Keratinocyte (primary cell): ENCODE measurements around the gene RPH3AL. TPM values are rescaled to one million over a fixed set of nuclear protein-coding genes. Genes with fewer than 3 reads are reported as not detected.

Experiments
- DNase-seq: peaks from one replicate; pipeline ENCODE4 v3.0.0-alpha.2; 2011; ENCODE audit warnings: low read depth, missing footprints, low spot score
- FAIRE-seq: peaks from 2 replicates; lab custom pipeline; 2011; peaks lifted over from hg19 to GRCh38; lab: Jason Lieb, UNC
- H2AFZ ChIP-seq: 2 replicates; pipeline ENCODE4 v1.6.0; 2012; ENCODE audit warnings: low read length, control low read depth, inconsistent platforms; ENCODE audit not compliant: control insufficient read depth
- H3K27ac ChIP-seq: 2 replicates; pipeline ENCODE4 v1.5.1; 2011; ENCODE audit warnings: low read length; ENCODE audit not compliant: control insufficient read depth, insufficient read depth
- H3K27me3 ChIP-seq: 3 replicates; pipeline ENCODE4 v1.6.0; 2011; ENCODE audit warnings: low read length; ENCODE audit not compliant: control insufficient read depth, insufficient read depth; ENCODE audit errors: extremely low read depth
- H3K36me3 ChIP-seq, 2 experiments: 2 replicates in 1 of 2; 3 replicates in 1 of 2; pipeline ENCODE4 v1.5.1; 2011; ENCODE audit warnings: low read length in 2 of 2, mild to moderate bottlenecking in 1 of 2; ENCODE audit not compliant: control insufficient read depth in 2 of 2, insufficient read depth in 2 of 2; ENCODE audit errors: extremely low read depth in 1 of 2
- H3K4me1 ChIP-seq: 3 replicates; pipeline ENCODE4 v1.5.1; 2011; ENCODE audit warnings: low read length; ENCODE audit not compliant: control insufficient read depth, insufficient read depth; ENCODE audit errors: extremely low read depth
- H3K4me2 ChIP-seq: 3 replicates; pipeline ENCODE4 v1.6.0; 2011; ENCODE audit warnings: low read depth, low read length; ENCODE audit not compliant: control insufficient read depth, insufficient read depth; ENCODE audit errors: extremely low read depth
- H3K4me3 ChIP-seq, 3 experiments: fragments of 200-600 bp in 1 of 3; sonication (generic) in 1 of 3; 2 replicates in 2 of 3; 3 replicates in 1 of 3; pipeline ENCODE4 v1.5.1; 2011 to 2016; ENCODE audit warnings: low read length in 3 of 3, mild to moderate bottlenecking in 3 of 3, control low read depth in 2 of 3, inconsistent platforms in 1 of 3, low read depth in 1 of 3, mixed read lengths in 1 of 3, mixed run types in 1 of 3, moderate library complexity in 1 of 3; ENCODE audit not compliant: control insufficient read depth in 2 of 3, insufficient read depth in 2 of 3; ENCODE audit errors: extremely low read depth in 1 of 3
- H3K79me2 ChIP-seq: 2 replicates; pipeline ENCODE4 v1.6.0; 2012; ENCODE audit warnings: low read length; ENCODE audit not compliant: control insufficient read depth, insufficient read depth
- H3K9ac ChIP-seq: 3 replicates; pipeline ENCODE4 v1.6.0; 2011; ENCODE audit warnings: low read length; ENCODE audit not compliant: control insufficient read depth, insufficient read depth; ENCODE audit errors: extremely low read depth
- H3K9me1 ChIP-seq: 3 replicates; pipeline ENCODE4 v1.6.0; 2011; ENCODE audit warnings: low read length; ENCODE audit not compliant: control insufficient read depth, insufficient read depth; ENCODE audit errors: extremely low read depth
- H3K9me3 ChIP-seq: 2 replicates; pipeline ENCODE4 v1.5.1; 2012; ENCODE audit warnings: low read depth, low read length; ENCODE audit not compliant: control insufficient read depth
- H4K20me1 ChIP-seq: 3 replicates; pipeline ENCODE4 v1.6.0; 2011; ENCODE audit warnings: low read length; ENCODE audit not compliant: control insufficient read depth, insufficient read depth; ENCODE audit errors: extremely low read depth
- EZH2 ChIP-seq: IDR thresholded peaks from one replicate; pipeline ENCODE4 v1.6.1; 2012; ENCODE audit warnings: inconsistent platforms, mild to moderate bottlenecking, low read length, moderate library complexity
- dilution Hi-C: fragments of 300-500 bp; cut with MboI; formaldehyde crosslinking; loops from one replicate; pipeline ENCODE4 v1.7.0; 2020; ENCODE audit warnings: low sequenced_read_pairs; ENCODE audit not compliant: extremely low pct_ligation_motif_present
- polyA plus RNA-seq, 5 experiments: library from polyadenylated mRNA; depleted of rRNA in 3 of 5; stranded (reverse) in 3 of 5; stranded (forward) in 1 of 5; unstranded in 1 of 5; fragments of >200 nt; gene quantifications; 1 replicate in 1 of 5; 2 replicates in 3 of 5; 3 replicates in 1 of 5; pipeline versions ENCODE4 v1.2.1 to v1.2.3, GENCODE V29; 2011 to 2012; ENCODE audit warnings: missing spikeins in 2 of 5, low read depth in 1 of 5, low replicate concordance in 1 of 5
- TF ChIP-seq, protein P1 (sequence below), 3 experiments: IDR thresholded peaks in 1 of 3; conservative IDR thresholded peaks in 1 of 3; optimal IDR thresholded peaks in 1 of 3; 2 replicates in 2 of 3; 3 replicates in 1 of 3; pipeline versions ENCODE3 to v1.5.1; 2011; ENCODE audit warnings: low read length in 3 of 3, mild to moderate bottlenecking in 3 of 3, moderate library complexity in 2 of 3, control low read depth in 1 of 3, inconsistent platforms in 1 of 3; ENCODE audit not compliant: insufficient read depth in 2 of 3; ENCODE audit errors: extremely low read depth in 1 of 3

The RPH3AL gene
- polyA plus RNA-seq, 1 donor (not counting 4 experiments of a cell fraction or from before 2014, with no cell fraction given): 0.31 TPM

DNA sequence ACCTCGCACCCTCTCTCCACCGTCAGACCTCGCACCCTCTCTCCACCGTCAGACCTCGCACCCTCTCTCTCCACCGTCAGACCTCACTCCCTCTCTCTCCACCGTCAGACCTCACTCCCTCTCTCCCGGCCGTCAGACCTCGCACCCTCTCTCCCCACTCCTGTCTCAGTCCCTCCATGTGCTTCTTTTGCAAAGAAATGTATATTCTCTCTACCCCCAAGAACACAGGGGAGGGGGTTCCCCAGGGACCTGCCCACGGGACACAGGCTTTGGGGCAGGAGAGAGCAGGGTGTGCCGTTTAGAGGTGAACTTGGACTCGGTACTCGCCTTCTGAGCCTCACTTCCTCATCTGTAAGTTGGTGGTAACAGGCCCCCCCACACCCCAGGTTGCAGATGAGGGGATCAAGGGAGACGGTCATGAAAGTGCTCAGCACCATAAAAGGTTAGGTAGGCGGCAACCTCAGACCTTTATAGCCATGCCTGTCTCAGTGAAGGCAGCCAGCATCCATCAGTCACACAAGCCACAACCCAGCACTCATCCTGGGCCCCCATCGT is 63.7 kb downstream of the RPH3AL start:
- Histone ChIP-seq H3K27ac (no peak overlapping the region), H2AFZ (no peak overlapping the region), H3K9ac (no peak overlapping the region), H3K27me3 (peaks cover 3% of the 10 kb centered on the region), H3K4me2 (no peak overlapping the region), H3K36me3 (no peaks in the 10 kb centered on the region), H3K9me1 (no peaks in the 10 kb centered on the region), H3K9me3 (no peaks in the 10 kb centered on the region), H3K4me3 (no peak overlapping the region), H3K4me1 (no peaks in the 10 kb centered on the region), H4K20me1 (peaks cover under 1% of the 10 kb centered on the region), H3K79me2 (no peaks in the 10 kb centered on the region)
- DNase-seq (no peak), FAIRE-seq (no peak)
- dilution Hi-C loops: no loop called here
- TF ChIP-seq EZH2: no peak
- TF ChIP-seq, protein P1, sequence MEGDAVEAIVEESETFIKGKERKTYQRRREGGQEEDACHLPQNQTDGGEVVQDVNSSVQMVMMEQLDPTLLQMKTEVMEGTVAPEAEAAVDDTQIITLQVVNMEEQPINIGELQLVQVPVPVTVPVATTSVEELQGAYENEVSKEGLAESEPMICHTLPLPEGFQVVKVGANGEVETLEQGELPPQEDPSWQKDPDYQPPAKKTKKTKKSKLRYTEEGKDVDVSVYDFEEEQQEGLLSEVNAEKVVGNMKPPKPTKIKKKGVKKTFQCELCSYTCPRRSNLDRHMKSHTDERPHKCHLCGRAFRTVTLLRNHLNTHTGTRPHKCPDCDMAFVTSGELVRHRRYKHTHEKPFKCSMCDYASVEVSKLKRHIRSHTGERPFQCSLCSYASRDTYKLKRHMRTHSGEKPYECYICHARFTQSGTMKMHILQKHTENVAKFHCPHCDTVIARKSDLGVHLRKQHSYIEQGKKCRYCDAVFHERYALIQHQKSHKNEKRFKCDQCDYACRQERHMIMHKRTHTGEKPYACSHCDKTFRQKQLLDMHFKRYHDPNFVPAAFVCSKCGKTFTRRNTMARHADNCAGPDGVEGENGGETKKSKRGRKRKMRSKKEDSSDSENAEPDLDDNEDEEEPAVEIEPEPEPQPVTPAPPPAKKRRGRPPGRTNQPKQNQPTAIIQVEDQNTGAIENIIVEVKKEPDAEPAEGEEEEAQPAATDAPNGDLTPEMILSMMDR (optimal IDR thresholded peaks at IDR 0.05 in 1 of 3, IDR thresholded peaks at IDR 0.05 in 1 of 3, conservative IDR thresholded peaks at IDR 0.05 in 1 of 3; ENCODE audit: extremely low read depth in 1 of 3, insufficient read depth in 2 of 3, low read length in 3 of 3): no peak

DNA sequence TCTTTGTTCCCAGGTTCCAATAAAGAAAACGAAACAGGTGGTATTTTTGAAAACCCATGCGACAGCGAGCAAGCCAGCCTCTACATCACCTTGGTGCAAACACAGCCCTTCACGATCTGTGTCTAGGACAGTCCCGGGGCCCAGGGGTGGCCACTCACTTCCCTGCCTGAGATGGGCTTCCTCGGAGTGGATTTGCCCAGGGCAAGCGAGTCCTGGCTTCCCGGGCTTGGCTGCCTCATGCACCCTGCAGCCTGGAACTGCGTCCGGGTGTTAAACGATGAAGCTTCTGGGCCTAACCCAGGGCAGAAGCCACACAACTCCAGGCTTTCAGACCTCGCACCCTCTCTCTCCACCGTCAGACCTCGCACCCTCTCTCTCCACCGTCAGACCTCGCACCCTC is 66.0 kb downstream of the RPH3AL start:
- no peak for DNase-seq
- no peak for FAIRE-seq
- Histone ChIP-seq H4K20me1 (peaks cover 2% of the 10 kb centered on the region), H3K9me3 (no peaks in the 10 kb centered on the region), H3K36me3 (no peaks in the 10 kb centered on the region), H3K9ac (no peak overlapping the region), H3K4me2 (no peak overlapping the region), H3K79me2 (no peaks in the 10 kb centered on the region), H3K27ac (no peak overlapping the region), H3K27me3 (peaks cover 3% of the 10 kb centered on the region), H3K4me3 (no peak overlapping the region), H3K9me1 (no peaks in the 10 kb centered on the region), H3K4me1 (no peaks in the 10 kb centered on the region), H2AFZ (no peak overlapping the region)
- dilution Hi-C loops: no loop called here
- TF ChIP-seq, protein P1 (optimal IDR thresholded peaks at IDR 0.05 in 1 of 3, IDR thresholded peaks at IDR 0.05 in 1 of 3, conservative IDR thresholded peaks at IDR 0.05 in 1 of 3; ENCODE audit: extremely low read depth in 1 of 3, insufficient read depth in 2 of 3, low read length in 3 of 3): no peak
- TF ChIP-seq EZH2: no peak
